GM12878 (cell line): Measurements from ENCODE around the gene LMOD1. TPM values are rescaled to one million over a fixed set of nuclear protein-coding genes. Genes with fewer than 3 reads are reported as not detected.

ENCODE experiments used
- ATAC-seq: fragments of 200-7000 bp; cut with Tn5 transposase; 3 replicates; pipeline ENCODE4 v1.9.1; 2020; ENCODE audit warnings: mild to moderate bottlenecking, moderate library complexity
- BruUV-seq: library from RNA; stranded (reverse); fragments of 400-500 nt; replicated peaks from 2 replicates; lab custom pipeline; 2021; lab: Mats Ljungman, UMichigan
- CTCF ChIA-PET: fragments of 300-600 bp; sonication (Branson Sonifier 250); formaldehyde crosslinking; extraction: SDS; loops from one replicate; lab custom pipeline; 2021; ENCODE audit warnings: inconsistent platforms; lab: Yijun Ruan, JAX
- POLR2A ChIA-PET: fragments of 350-600 bp; formaldehyde crosslinking; extraction: SDS; loops from one replicate; lab custom pipeline; 2021; ENCODE audit warnings: inconsistent platforms; lab: Charles Lee
- RAD21 ChIA-PET: fragments of 300-600 bp; sonication (Branson Sonifier 250); formaldehyde crosslinking; loops from one replicate; lab custom pipeline; 2023; ENCODE audit warnings: antibody characterized with exemption; ENCODE audit not compliant: unreplicated experiment; lab: Charles Lee
- SMC1A ChIA-PET: fragments of 300-600 bp; sonication (Branson Sonifier 250); formaldehyde crosslinking; loops from one replicate; lab custom pipeline; 2023; ENCODE audit not compliant: unreplicated experiment, uncharacterized antibody; lab: Charles Lee
- DNase-seq: peaks from one replicate; pipeline ENCODE4 v3.0.0-alpha.2; 2011; ENCODE audit warnings: low read depth, low spot score
- FAIRE-seq: peaks from 3 replicates; lab custom pipeline; 2011; peaks lifted over from hg19 to GRCh38; lab: Jason Lieb, UNC
- H2AFZ ChIP-seq: 2 replicates; pipeline ENCODE4 v1.6.0; 2011; ENCODE audit warnings: low read depth, low read length, control low read depth; ENCODE audit not compliant: control insufficient read depth
- H3K27ac ChIP-seq: 2 replicates; pipeline ENCODE4 v1.5.1; 2011; ENCODE audit warnings: control low read depth; ENCODE audit not compliant: control insufficient read depth, insufficient read depth
- H3K27me3 ChIP-seq, 2 experiments: replicated peaks in 1 of 2; 2 replicates each; pipeline versions ENCODE4 v1.6.0 to v1.6.1; 2011; ENCODE audit warnings: low read length in 1 of 2; ENCODE audit not compliant: control insufficient read depth in 2 of 2, insufficient read depth in 2 of 2
- H3K36me3 ChIP-seq, 2 experiments: 2 replicates each; pipeline ENCODE4 v1.5.1; 2011; ENCODE audit warnings: low read length in 1 of 2; ENCODE audit not compliant: control insufficient read depth in 2 of 2, insufficient read depth in 2 of 2
- H3K4me1 ChIP-seq: 2 replicates; pipeline ENCODE4 v1.6.1; 2011; ENCODE audit warnings: mild to moderate bottlenecking, low read length, moderate library complexity, mixed read lengths; ENCODE audit not compliant: control insufficient read depth, insufficient read depth
- H3K4me2 ChIP-seq: 2 replicates; pipeline ENCODE4 v1.6.0; 2011; ENCODE audit warnings: control low read depth; ENCODE audit not compliant: control insufficient read depth, insufficient read depth
- H3K4me3 ChIP-seq: fragments of 200-600 bp; sonication (generic); 2 replicates; pipeline ENCODE4 v1.5.1; 2016
- H3K79me2 ChIP-seq: 2 replicates; pipeline ENCODE4 v1.6.0; 2011; ENCODE audit warnings: low read length; ENCODE audit not compliant: control insufficient read depth, insufficient read depth
- H3K9ac ChIP-seq: 2 replicates; pipeline ENCODE4 v1.8.0; 2011; ENCODE audit warnings: low read length, control low read depth, mixed read lengths; ENCODE audit not compliant: control insufficient read depth, insufficient read depth
- H3K9me3 ChIP-seq: replicated peaks from 3 replicates; pipeline ENCODE4 v1.5.1; 2011; ENCODE audit warnings: mild to moderate bottlenecking, low read length; ENCODE audit not compliant: control insufficient read depth, insufficient read depth
- H4K20me1 ChIP-seq: 2 replicates; pipeline ENCODE4 v1.6.0; 2011; ENCODE audit not compliant: control insufficient read depth, insufficient read depth
- ATF3 ChIP-seq: IDR thresholded peaks from 2 replicates; pipeline ENCODE4 v1.6.1; 2011; ENCODE audit warnings: low read depth, mild to moderate bottlenecking, low read length, moderate library complexity, borderline replicate concordance; ENCODE audit errors: extremely low read depth
- BCL11A ChIP-seq: IDR thresholded peaks from 2 replicates; pipeline ENCODE4 v1.6.1; 2011; ENCODE audit warnings: low read depth, low read length
- CHD1 ChIP-seq: IDR thresholded peaks from 2 replicates; pipeline ENCODE4 v1.6.1; 2012; ENCODE audit warnings: low read depth, low read length, improper control_type of control experiment
- EGR1 ChIP-seq, 2 experiments: IDR thresholded peaks; 1 replicate in 1 of 2; 2 replicates in 1 of 2; pipeline ENCODE4 v1.6.1; 2011 to 2012; ENCODE audit warnings: low read depth in 2 of 2, low read length in 2 of 2, borderline replicate concordance in 1 of 2, mild to moderate bottlenecking in 1 of 2, moderate library complexity in 1 of 2
- FOXK2 ChIP-seq: fragments of 450-650 bp; IDR thresholded peaks from 2 replicates; pipeline ENCODE4 v1.6.1; 2017; ENCODE audit warnings: mild to moderate bottlenecking, moderate library complexity
- MYC ChIP-seq: IDR thresholded peaks from 2 replicates; pipeline ENCODE4 v1.6.1; 2011; ENCODE audit warnings: mild to moderate bottlenecking, low read length, moderate library complexity, inconsistent platforms; ENCODE audit not compliant: insufficient read depth, insufficient replicate concordance, insufficient read length, severe bottlenecking
- NFXL1 ChIP-seq: fragments of 450-650 bp; IDR thresholded peaks from 2 replicates; pipeline ENCODE4 v1.6.1; 2017; ENCODE audit warnings: antibody characterized with exemption, mild to moderate bottlenecking, borderline replicate concordance
- NR2C1 ChIP-seq: fragments of 450-650 bp; IDR thresholded peaks from 2 replicates; pipeline ENCODE4 v1.6.1; 2017; ENCODE audit warnings: antibody characterized with exemption, mild to moderate bottlenecking, moderate library complexity
- PAX5 ChIP-seq: IDR thresholded peaks from 2 replicates; pipeline ENCODE4 v1.6.1; 2011; ENCODE audit warnings: low read depth, low read length, borderline replicate concordance
- POU2F2 ChIP-seq: IDR thresholded peaks from 3 replicates; pipeline ENCODE4 v1.6.1; 2011; ENCODE audit warnings: low read depth, mild to moderate bottlenecking, low read length, borderline replicate concordance
- RUNX3 ChIP-seq: IDR thresholded peaks from 2 replicates; pipeline ENCODE4 v1.6.1; 2012; ENCODE audit warnings: low read length, inconsistent platforms
- STAT3 ChIP-seq: IDR thresholded peaks from 2 replicates; pipeline ENCODE4 v1.6.1; 2011; ENCODE audit warnings: low read depth, low read length, improper control_type of control experiment
- TBL1XR1 ChIP-seq: IDR thresholded peaks from 2 replicates; pipeline ENCODE4 v1.6.1; 2012; ENCODE audit warnings: low read depth, low read length, improper control_type of control experiment
- ZBTB33 ChIP-seq: fragments of 450-650 bp; IDR thresholded peaks from 2 replicates; pipeline ENCODE4 v1.6.1; 2017; ENCODE audit warnings: mild to moderate bottlenecking
- ZBTB40 ChIP-seq: fragments of 450-650 bp; IDR thresholded peaks from 2 replicates; pipeline ENCODE4 v1.6.1; 2016; ENCODE audit warnings: mild to moderate bottlenecking, moderate library complexity, borderline replicate concordance
- WGBS: methylation state at CpG from one replicate; pipeline ENCODE4 v1.1.6; 2016; ENCODE audit warnings: low lambda C conversion rate; ENCODE audit not compliant: insufficient replicate concordance, insufficient coverage; ENCODE audit errors: missing lambda C conversion rate; 5-methylcytosine and 5-hydroxymethylcytosine counted together
- in situ Hi-C: fragments of 300-500 bp; cut with MboI; formaldehyde crosslinking; loops from 9 replicates; pipeline ENCODE4 v1.14.3; 2018; ENCODE audit warnings: mixed read lengths
- intact Hi-C: fragments of 100-400 bp; cut with micrococcal nuclease; formaldehyde crosslinking; loops from one replicate; pipeline ENCODE4 v1.14.2; 2022; ENCODE audit not compliant: unreplicated experiment
- polyA plus RNA-seq, 11 experiments: library from polyadenylated mRNA; depleted of rRNA in 4 of 11; unstranded in 6 of 11; stranded (reverse) in 5 of 11; fragments of >200 nt; fragmentation: Nextera tagmentation in 4 of 11; fragmentation: Illumina TruSeq in 1 of 11; extraction: Ambion mirVana in 4 of 11; extraction: Trizol in 1 of 11; gene quantifications; 1 replicate in 1 of 11; 2 replicates in 10 of 11; pipeline versions ENCODE4 v1.2.1 to v1.2.3, GENCODE V29; 2011 to 2016; ENCODE audit warnings: inconsistent platforms in 2 of 11, missing spikeins in 2 of 11, low read depth in 1 of 11
- total RNA-seq, 4 experiments: library from RNA; depleted of rRNA in 3 of 4; stranded (reverse); fragments of >200 nt in 3 of 4; fragmentation: Illumina TruSeq in 1 of 4; extraction: Trizol in 1 of 4; gene quantifications; 2 replicates each; pipeline versions ENCODE4 v1.2.1 to v1.2.3, GENCODE V29; 2013 to 2021

The LMOD1 gene
- total and polyA plus RNA-seq, 10 of the 15 experiments (the other 5 are each of a cell fraction or from before 2014, with no cell fraction given): 0.15 TPM; not detected in 9

GRCh38 chr1:201893431-201893830 is 52.9 kb downstream of the LMOD1 start:
- Histone ChIP-seq H2AFZ (no peak overlapping the region), H3K9me3 (no peaks in the 10 kb centered on the region), H3K9ac (no peak overlapping the region), H3K4me1 (no peaks in the 10 kb centered on the region), H3K36me3 (no peaks in the 10 kb centered on the region; a peak in 1 of 4 replicates), H4K20me1 (no peaks in the 10 kb centered on the region), H3K27ac (no peak overlapping the region), H3K4me3 (no peak overlapping the region), H3K27me3 (peaks cover 2 to 7% of the 10 kb centered on the region in 2 experiments; a peak in 3 of 4 replicates), H3K79me2 (no peaks in the 10 kb centered on the region), H3K4me2 (no peak overlapping the region)
- ChIA-PET CTCF (interaction anchor here (1.1 to 10.2 kb wide), 5 partner anchors 13 to 242 kb away, joined by 3 to 233 read pairs (median 57); no protein-coding TSS in a partner anchor), SMC1A (interaction anchor here (1.3 to 4.9 kb wide), 3 partner anchors 10 to 238 kb away, joined by 3 to 68 read pairs (median 4); no protein-coding TSS in a partner anchor), POLR2A (no interaction called here), RAD21 (no interaction called here)
- ATAC-seq: no peak
- in situ Hi-C loops (loop anchor here (5.0 kb wide), 2 partner anchors 79 to 229 kb away; partner anchors contain the start of gene GPR37L1), intact Hi-C loops (no loop called here)
- no peak for DNase-seq
- BruUV-seq: no TSS peak
- FAIRE-seq: no peak
- 12% methylated on average over 3 of the region's 3 CpGs for WGBS
- TF ChIP-seq EGR1 (IDR thresholded peaks at IDR 0.05; ENCODE audit: borderline replicate concordance in 1 of 2, low read depth in 2 of 2, low read length in 2 of 2): no peak
- no peak for TF ChIP-seq STAT3
- no peak for TF ChIP-seq MYC
- TF ChIP-seq NFXL1: no peak
- no peak for TF ChIP-seq BCL11A
- no peak for TF ChIP-seq ZBTB33
- TF ChIP-seq ZBTB40: no peak
- TF ChIP-seq FOXK2: no peak
- no peak for TF ChIP-seq PAX5
- no peak for TF ChIP-seq POU2F2
- no peak for TF ChIP-seq CHD1
- no peak for TF ChIP-seq NR2C1
- no peak for TF ChIP-seq TBL1XR1
- no peak for TF ChIP-seq RUNX3
- no peak for TF ChIP-seq ATF3
